ENCODE data around the gene WASHC4. TPM values are rescaled to one million over a fixed set of nuclear protein-coding genes. Genes with fewer than 3 reads are reported as not detected.

The WASHC4 gene
- total RNA-seq, 2 experiments from 2014 or later = 40.7 to 43.3 TPM

DNA sequence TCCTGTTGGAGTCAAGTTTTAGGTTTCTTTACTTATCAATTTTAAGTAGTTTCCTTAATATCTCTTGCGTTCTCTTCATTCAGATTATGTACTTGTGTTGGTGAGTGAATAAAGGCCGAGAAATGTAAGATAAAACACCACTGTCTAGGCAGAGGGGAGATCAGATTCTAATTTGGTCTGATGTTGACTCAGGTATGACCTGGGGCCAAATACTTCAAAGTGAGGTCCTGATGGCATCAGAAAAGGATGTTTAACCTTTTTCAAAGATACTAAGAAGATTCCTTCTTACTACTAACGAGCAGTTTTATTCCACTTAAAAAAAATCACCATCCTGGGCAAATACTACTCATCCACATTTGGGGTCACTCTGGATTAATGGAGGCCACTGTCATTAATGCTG lies 101.6 kb downstream of the WASHC4 start:
- peaks cover 27% of the 10 kb centered on the region for H3K36me3 Mint-ChIP-seq (ENCODE audit: low read depth)
- ChIA-PET CTCF (no interaction called here), POLR2A (no interaction called here)
- H3K27me3 Mint-ChIP-seq = no peaks in the 10 kb centered on the region
- no peak overlapping the region for H3K27ac Mint-ChIP-seq
- no peaks in the 10 kb centered on the region for H3K9me3 Mint-ChIP-seq
- H3K4me1 Mint-ChIP-seq = no peaks in the 10 kb centered on the region
- no peak overlapping the region for H3K4me3 Mint-ChIP-seq
- DNase-seq = no peak

DNA sequence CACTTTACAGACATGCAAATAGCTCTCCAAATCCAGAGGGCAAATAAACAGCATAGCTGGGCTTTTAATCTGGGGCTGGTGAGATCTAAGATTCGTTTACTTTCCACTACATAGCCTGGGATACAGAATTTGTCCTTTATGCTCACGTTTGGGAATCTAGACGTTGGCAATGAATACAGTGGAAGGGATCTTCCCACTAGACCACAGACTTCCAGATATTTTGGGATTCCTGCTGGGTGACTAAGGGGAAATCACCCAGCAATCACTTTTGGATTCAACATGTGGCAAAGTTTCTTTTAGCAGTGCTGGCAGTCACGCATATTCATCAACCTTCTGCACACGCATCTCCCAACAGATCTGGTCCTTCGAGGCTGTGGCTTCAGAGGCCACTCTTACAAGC lies 104.9 kb downstream of the WASHC4 start:
- ChIA-PET POLR2A (no interaction called here), CTCF (no interaction called here)
- no peak for DNase-seq
- H3K27me3 Mint-ChIP-seq = no peaks in the 10 kb centered on the region
- peaks cover 31% of the 10 kb centered on the region for H3K36me3 Mint-ChIP-seq (ENCODE audit: low read depth)
- H3K9me3 Mint-ChIP-seq = no peaks in the 10 kb centered on the region
- H3K4me3 Mint-ChIP-seq = no peak overlapping the region
- no peak overlapping the region for H3K27ac Mint-ChIP-seq
- no peaks in the 10 kb centered on the region for H3K4me1 Mint-ChIP-seq

DNA sequence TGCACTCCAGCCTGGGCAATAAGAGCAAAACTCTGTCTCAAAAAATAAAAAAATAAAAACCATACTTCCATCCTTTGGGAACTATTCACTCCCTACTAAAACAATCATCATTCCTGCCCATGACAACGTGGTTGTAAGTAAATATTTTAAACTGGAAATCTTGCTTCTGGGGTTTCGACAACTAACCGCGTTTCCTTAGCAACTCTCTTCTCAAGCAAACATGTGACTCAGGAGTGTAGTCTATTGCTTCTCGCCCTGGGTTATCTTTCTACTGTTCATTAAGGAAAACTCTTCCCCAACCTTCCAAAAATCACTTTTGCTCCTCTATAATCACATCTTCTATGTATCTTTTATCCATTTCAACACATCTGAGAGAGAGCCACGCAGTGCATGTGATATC lies 106.6 kb downstream of the WASHC4 start:
- Mint-ChIP-seq H3K9me3 (no peaks in the 10 kb centered on the region), H3K27ac (no peak overlapping the region), H3K4me1 (no peaks in the 10 kb centered on the region), H3K27me3 (no peaks in the 10 kb centered on the region), H3K36me3 (ENCODE audit: low read depth) (peaks cover 26% of the 10 kb centered on the region), H3K4me3 (no peak overlapping the region)
- no peak for DNase-seq
- ChIA-PET CTCF (interaction anchor here (0.7 kb wide), 1 partner anchor 150 kb away, joined by 3 read pairs; no protein-coding TSS in a partner anchor), POLR2A (no interaction called here)

DNA sequence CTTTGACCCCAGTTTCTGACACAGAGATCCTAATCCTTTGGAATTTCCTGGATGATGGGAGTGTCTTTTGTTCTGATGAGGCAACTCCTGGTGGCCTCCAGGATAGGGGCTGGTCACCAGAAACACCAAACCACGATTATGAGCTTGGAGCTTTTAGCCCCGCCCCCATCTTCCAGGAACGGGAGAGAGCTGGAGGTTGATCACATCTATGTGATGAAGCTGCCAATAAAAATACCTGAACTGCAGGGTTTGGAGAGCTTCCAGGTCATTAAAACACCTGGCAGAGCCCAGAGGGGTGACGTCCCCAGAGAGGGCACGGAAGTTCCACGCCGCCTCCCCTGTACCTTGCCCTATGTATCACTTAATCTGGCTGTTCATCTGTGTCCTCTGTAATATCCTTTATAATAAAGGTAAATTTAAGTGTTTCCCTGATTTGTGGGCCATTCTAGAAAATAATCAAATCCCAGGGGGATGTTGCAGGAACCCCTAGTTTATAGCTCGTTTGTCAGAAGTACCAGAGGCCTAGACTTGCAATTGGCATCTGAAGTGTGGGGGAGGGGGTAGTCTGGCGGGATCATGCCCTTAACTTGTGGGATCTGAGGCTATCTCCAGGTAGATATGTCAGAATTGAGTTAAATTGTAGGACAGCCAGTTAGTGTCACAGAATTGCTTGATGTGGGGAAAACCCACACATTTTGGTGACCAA lies 107.3 kb downstream of the WASHC4 start:
- no peak for DNase-seq
- Mint-ChIP-seq H3K27me3 (no peaks in the 10 kb centered on the region), H3K9me3 (no peaks in the 10 kb centered on the region), H3K27ac (no peak overlapping the region), H3K4me3 (no peak overlapping the region), H3K36me3 (ENCODE audit: low read depth) (peaks cover 24% of the 10 kb centered on the region), H3K4me1 (no peaks in the 10 kb centered on the region)
- ChIA-PET POLR2A (no interaction called here), CTCF (no interaction called here)

DNA sequence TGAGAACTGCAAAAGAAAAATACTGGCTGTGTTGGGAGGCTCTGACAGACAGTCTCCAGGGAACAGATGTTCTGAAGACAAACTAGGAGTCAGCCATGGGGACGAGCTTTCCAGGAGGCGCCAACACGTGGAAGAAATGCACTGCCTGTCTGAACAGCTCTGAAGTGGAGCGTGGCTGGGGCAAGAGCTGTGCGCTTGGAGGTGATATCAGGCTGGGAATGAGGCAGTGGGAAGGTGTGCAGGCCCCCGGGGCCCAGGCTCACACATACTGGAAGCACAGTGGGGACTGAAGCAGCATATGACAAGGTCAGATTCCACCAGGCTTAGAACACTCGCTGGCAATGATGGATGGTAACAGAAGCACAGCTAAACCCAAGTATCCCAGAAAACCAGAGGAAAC lies 110.9 kb downstream of the WASHC4 start:
- no peak for DNase-seq
- ChIA-PET POLR2A (no interaction called here), CTCF (interaction anchor here (1.0 to 1.3 kb wide), 3 partner anchors 13 to 17 kb away, joined by 3 read pairs; no protein-coding TSS in a partner anchor)
- H3K36me3 Mint-ChIP-seq (ENCODE audit: low read depth) = peaks cover 27% of the 10 kb centered on the region
- H3K27me3 Mint-ChIP-seq = no peaks in the 10 kb centered on the region
- no peak overlapping the region for H3K4me3 Mint-ChIP-seq
- H3K4me1 Mint-ChIP-seq = no peaks in the 10 kb centered on the region
- H3K9me3 Mint-ChIP-seq = no peaks in the 10 kb centered on the region
- no peak overlapping the region for H3K27ac Mint-ChIP-seq

Other genes starting within 250 kb of the WASHC4 start
- 1 to 10 TPM; 2.1 to 2.4 TPM for gene SLC41A2, start 149.4 kb upstream of the WASHC4 start, total RNA-seq
- 10 to 100 TPM; 12.7 to 14.6 TPM for gene NOPCHAP1, start 121.4 kb upstream of the WASHC4 start, total RNA-seq
- under 1 TPM; 0.10 to 0.20 TPM for gene ALDH1L2, start 23.3 kb upstream of the WASHC4 start, total RNA-seq
- 10 to 100 TPM; 24.6 to 27.3 TPM for gene APPL2, start 128.4 kb downstream of the WASHC4 start, total RNA-seq
- gene C12orf75, start 223.0 kb downstream of the WASHC4 start, total RNA-seq = 100 to 1,000 TPM; 160 to 210 TPM